Stimulated activated CD4-positive, alpha-beta T cell treated with anti-CD3 and anti-CD28 coated beads, Interleukin-1b, Interleukin-23, amount 100 ng/mL, for 4 hours (primary cell): Measurements from ENCODE around the gene GNAO1.

Experiments
- DNase-seq, 2 donors: peaks; one replicate each; pipeline ENCODE4 v3.0.0-alpha.2; 2020; ENCODE audit warnings: low read depth in 2 of 2

The GNAO1 gene

GRCh38 chr16:56349711-56350161, 158.4 kb downstream of the GNAO1 start:
- DNase-seq: no peak

DNA sequence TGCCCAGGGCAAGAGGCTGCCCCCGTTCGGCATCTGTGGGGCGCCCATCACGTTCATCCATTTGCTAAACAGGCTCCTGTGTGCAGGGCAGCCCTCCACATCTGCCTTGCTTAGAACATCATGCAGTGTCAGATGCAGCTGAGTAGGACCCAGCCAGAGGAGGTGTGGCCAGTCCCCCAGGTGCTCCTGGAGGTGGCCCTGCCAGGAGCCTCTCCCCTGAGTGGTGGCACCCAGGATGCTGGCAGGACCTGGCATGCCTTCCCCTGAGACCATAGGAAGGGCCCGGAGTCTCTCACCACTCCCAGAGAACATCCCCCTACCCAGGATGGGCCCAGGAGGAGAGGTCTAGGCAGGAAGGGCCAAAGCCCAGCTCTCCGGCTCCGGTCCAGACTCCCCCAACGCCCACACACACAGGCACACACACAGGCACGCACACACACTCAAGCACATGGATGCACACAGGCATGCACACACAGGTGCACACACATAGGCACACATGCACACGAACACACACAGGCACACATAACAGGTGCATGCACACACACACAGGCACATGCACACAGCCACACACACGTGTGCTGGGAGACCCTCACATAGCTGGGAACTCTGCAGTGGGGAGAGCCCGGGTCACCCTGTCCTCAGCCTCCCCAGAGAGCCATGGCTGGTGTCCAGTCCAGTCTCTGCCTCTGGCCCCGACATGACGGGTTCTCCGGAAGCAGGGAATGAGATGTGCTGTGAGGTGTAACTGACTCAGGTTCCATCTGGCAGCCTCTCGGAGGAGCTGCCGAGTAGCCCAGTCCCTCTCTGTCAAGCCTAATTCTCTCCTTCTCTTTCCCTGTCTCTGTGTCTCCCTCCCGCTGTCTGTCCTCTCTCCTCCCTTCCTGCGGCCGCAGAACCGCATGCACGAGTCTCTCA, 159.5 kb downstream of the GNAO1 start:
- DNase-seq: no peak

DNA sequence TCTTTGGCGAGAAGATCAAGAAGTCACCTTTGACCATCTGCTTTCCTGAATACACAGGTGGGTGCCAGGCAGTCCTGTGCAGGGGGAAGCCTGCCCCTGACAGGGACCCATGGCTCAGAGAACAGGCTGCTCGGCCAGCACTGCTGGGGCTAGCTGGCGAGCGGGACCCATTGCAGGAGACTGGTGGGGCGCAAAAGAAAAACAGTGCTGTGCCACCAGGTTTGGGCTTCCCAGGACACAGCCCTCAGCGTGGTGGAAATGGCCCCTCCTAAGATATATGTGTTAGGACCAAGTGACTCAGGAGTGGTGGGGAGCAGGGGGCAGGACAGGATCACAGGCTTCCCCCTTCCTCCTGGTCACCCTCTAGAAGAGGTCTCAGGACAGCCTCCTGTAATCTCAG, 160.2 kb downstream of the GNAO1 start:
- DNase-seq: no peak

DNA sequence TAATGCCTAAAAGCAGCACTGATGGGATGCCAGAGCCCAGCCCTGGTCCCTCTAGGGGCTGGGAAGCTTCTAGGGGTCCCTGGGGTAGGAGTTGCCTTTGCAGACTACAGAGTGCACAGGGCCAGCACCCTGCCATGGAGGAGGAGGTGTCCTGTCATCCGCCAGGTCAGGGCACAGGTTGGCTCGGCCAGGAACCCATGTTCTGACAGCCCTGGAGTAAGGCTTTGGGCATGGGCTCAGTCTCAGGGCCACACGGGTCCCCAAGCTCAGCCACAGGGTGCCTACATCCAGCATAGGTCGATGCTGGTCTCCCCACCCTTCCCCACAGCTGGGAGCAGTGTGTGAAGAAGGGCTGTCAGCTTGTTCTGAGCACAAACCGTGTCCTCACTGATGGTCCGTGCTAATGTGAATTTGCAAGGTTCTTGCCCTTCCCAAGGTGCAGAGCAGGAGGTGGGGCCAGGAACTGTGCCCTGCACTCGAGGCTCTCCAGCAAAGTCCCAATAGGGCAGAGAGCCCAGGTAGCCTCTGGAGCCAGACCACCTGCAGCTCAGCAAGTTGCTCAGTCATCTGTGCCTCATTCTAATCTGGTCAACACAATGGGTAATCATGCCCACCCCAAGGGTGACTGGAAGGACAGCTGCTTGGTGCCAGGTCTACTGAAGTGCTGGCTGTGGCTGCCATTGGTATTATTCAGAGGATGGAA, 161.2 kb downstream of the GNAO1 start:
- DNase-seq: no peak

- no peak for DNase-seq
Measured at GRCh38 chr16:56353054-56353921, 162.0 kb downstream of the GNAO1 start.

DNA sequence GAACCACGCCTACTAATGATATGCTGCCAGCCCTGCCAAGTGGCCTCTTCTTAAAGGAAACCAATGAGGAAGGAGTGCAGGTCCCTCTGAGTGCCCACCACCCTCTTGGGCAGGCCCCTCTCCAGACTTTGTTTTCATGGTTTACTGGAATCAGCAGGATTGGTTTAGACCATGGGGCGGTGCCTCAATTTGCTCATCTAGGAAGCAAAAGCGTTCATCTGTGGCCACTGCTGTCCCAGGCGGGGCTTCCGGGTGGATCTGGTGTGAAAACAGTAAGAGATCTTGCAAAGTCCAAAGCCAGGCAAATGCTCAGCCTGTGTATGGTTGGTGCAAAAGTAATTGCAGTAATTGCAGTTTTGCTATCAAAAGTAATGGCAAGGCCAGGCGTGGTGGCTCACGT, 162.7 kb downstream of the GNAO1 start:
- DNase-seq: no peak

DNA sequence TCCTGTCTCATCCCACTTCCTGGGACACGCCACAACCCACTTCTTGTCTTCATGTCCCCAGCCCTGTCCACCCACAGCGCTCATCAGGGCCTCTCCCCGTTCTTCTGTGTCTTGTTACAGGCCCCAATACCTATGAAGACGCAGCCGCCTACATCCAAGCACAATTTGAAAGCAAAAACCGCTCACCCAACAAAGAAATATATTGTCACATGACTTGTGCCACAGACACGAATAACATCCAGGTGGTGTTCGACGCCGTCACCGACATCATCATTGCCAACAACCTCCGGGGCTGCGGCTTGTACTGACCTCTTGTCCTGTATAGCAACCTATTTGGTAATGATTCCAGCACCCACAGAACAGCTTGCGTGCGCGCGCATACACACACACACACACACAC, 163.5 kb downstream of the GNAO1 start:
- DNase-seq: no peak

- DNase-seq: no peak
Measured at GRCh38 chr16:56355221-56355620, 163.9 kb downstream of the GNAO1 start.

DNA sequence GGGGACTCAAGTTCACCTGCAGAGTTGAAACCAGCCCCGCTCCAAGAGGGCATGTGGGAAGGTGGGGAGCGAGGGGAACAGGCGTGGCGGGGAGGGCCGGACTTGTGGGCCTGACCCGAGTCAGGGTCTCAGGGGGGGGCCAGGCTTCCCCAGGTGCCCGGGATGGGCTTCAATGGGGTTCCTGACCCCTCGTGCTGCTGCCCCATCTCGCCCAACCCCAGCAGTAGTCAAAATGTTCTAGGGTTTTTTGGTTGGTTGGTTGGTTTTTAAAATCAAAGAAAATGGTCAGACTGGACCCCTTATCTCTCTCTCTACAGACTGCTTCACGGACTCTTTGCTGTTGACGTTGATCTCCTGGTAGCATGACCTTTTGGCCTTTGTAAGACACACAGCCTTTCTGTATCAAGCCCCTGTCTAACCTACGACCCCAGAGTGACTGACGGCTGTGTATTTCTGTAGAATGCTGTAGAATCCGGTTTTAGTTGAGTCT, 164.5 kb downstream of the GNAO1 start:
- DNase-seq: no peak

- DNase-seq: peak; percentile 14 to 35
Measured at GRCh38 chr16:56356276-56357240, 165.3 kb downstream of the GNAO1 start.

DNA sequence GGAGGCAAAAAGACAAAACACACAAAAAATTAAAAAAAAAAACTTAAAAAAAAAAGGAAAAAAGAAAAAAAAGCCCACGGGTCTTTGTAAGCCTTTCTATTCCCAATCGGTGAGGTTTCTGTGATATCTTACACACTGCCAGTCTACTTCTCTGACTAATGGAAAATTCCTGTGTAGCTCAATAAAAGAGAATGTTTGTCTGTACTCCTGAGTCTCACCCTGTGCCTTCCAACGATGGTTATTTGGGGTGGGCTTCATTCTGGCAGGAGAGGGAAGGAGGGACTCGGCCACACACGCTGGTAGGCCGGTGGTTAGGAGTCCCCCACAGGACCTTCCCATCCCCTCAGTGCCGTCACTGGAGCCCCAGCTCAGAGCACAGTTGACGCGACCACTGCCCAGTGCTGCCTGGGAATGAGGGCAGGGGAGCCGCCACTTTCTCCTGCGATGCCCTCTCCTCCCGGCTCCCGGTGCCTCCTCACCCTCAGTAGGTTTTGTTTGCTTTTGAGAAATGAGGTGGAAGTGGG, 166.0 kb downstream of the GNAO1 start:
- no peak for DNase-seq

GRCh38 chr16:56357765-56358322, 166.6 kb downstream of the GNAO1 start:
- DNase-seq: no peak

- DNase-seq: no peak
Measured at GRCh38 chr16:56360117-56361008, 169.1 kb downstream of the GNAO1 start.

- no peak for DNase-seq
Measured at GRCh38 chr16:56362057-56362655, 170.9 kb downstream of the GNAO1 start.

GRCh38 chr16:56362706-56363105, 171.4 kb downstream of the GNAO1 start:
- DNase-seq: no peak

GRCh38 chr16:56363181-56363716, 172.0 kb downstream of the GNAO1 start:
- no peak for DNase-seq

GRCh38 chr16:56363781-56364565, 172.7 kb downstream of the GNAO1 start:
- no peak for DNase-seq

GRCh38 chr16:56364865-56365264, 173.6 kb downstream of the GNAO1 start:
- DNase-seq: no peak
